PC-9 (cell line): ENCODE results near the gene C17orf58.
"Not testable (repeated sequence)": the region's sequence is repeated elsewhere in the genome, so short reads cannot be mapped to it uniquely, and the experiment has no call there.

Source experiments
- CTCF ChIP-seq: fragments of 200-600 bp; sonication (generic); conservative IDR thresholded peaks from 2 replicates; pipeline ENCODE4 v1.6.1; 2017; ENCODE audit warnings: mixed run types, antibody characterized with exemption, mild to moderate bottlenecking, moderate library complexity
- EZH2 ChIP-seq: fragments of 200-600 bp; sonication (generic); IDR thresholded peaks from 2 replicates; pipeline ENCODE4 v1.8.0; 2017; ENCODE audit warnings: antibody characterized with exemption, low read depth

GRCh38 chr17:68018493-68018892 is 22.2 kb upstream of the C17orf58 start:
- TF ChIP-seq CTCF, EZH2: not testable (repeated sequence)
